DOHH2 (cell line): ENCODE results near the gene DEUP1.

Source experiments
- H3F3A ChIP-seq: fragments of 200-600 bp; sonication (generic), shearing (Covaris generic); 2 replicates; pipeline ENCODE4 v1.6.0; 2016; ENCODE audit warnings: antibody characterized with exemption, mild to moderate bottlenecking; ENCODE audit not compliant: control insufficient read depth, insufficient read depth
- H3K27ac ChIP-seq: fragments of 200-600 bp; sonication (generic); 2 replicates; pipeline ENCODE4 v1.5.1; 2014; ENCODE audit warnings: low read depth, mild to moderate bottlenecking, low read length, moderate library complexity
- H3K27me3 ChIP-seq: fragments of 200-600 bp; sonication (generic); 2 replicates; pipeline ENCODE4 v1.6.1; 2014; ENCODE audit warnings: mild to moderate bottlenecking, low read length, mixed read lengths; ENCODE audit not compliant: control insufficient read depth
- H3K36me3 ChIP-seq: fragments of 200-600 bp; sonication (generic); 2 replicates; pipeline ENCODE4 v1.6.1; 2014; ENCODE audit warnings: mild to moderate bottlenecking, low read length, moderate library complexity, mixed read lengths; ENCODE audit not compliant: control insufficient read depth
- H3K4me1 ChIP-seq: fragments of 200-600 bp; sonication (generic); 2 replicates; pipeline ENCODE4 v1.6.1; 2014; ENCODE audit warnings: mild to moderate bottlenecking, low read length, mixed read lengths; ENCODE audit not compliant: control insufficient read depth
- H3K4me2 ChIP-seq: fragments of 200-600 bp; sonication (generic); 2 replicates; pipeline ENCODE4 v1.6.0; 2014; ENCODE audit warnings: mild to moderate bottlenecking, low read length, moderate library complexity
- H3K4me3 ChIP-seq: fragments of 200-600 bp; sonication (generic); 2 replicates; pipeline ENCODE4 v1.5.1; 2014; ENCODE audit warnings: mild to moderate bottlenecking, low read length, mixed read lengths
- H3K79me2 ChIP-seq: fragments of 200-600 bp; sonication (generic); 2 replicates; pipeline ENCODE4 v1.6.1; 2014; ENCODE audit warnings: mild to moderate bottlenecking, low read length, mixed read lengths; ENCODE audit not compliant: control insufficient read depth
- H3K9me2 ChIP-seq: fragments of 200-600 bp; sonication (generic); replicated peaks from 2 replicates; pipeline ENCODE4 v1.6.1; 2014; ENCODE audit warnings: mild to moderate bottlenecking, low read length, mixed read lengths; ENCODE audit not compliant: control insufficient read depth
- H3K9me3 ChIP-seq: fragments of 200-600 bp; sonication (generic); 2 replicates; pipeline ENCODE4 v1.6.1; 2014; ENCODE audit warnings: antibody characterized with exemption, low read length, mixed read lengths; ENCODE audit not compliant: control insufficient read depth, insufficient read depth
- H4K20me1 ChIP-seq: fragments of 200-600 bp; sonication (generic); 2 replicates; pipeline ENCODE4 v1.6.0; 2014; ENCODE audit warnings: low read depth, mild to moderate bottlenecking, antibody characterized with exemption, low read length, moderate library complexity; ENCODE audit not compliant: control insufficient read depth, insufficient read depth
- EZH2phosphoT487 ChIP-seq: fragments of 200-600 bp; sonication (generic); IDR thresholded peaks from 2 replicates; pipeline ENCODE4 v1.6.1; 2017; ENCODE audit warnings: borderline replicate concordance, mild to moderate bottlenecking, antibody characterized with exemption, low read length, moderate library complexity, mixed read lengths
- TF ChIP-seq, protein P1 (sequence below): fragments of 200-600 bp; sonication (generic); IDR thresholded peaks from one replicate; pipeline ENCODE4 v1.5.1; 2014; ENCODE audit warnings: antibody characterized with exemption, mild to moderate bottlenecking, low read depth, low read length; ENCODE audit not compliant: poor library complexity, severe bottlenecking

The DEUP1 gene, protein sequence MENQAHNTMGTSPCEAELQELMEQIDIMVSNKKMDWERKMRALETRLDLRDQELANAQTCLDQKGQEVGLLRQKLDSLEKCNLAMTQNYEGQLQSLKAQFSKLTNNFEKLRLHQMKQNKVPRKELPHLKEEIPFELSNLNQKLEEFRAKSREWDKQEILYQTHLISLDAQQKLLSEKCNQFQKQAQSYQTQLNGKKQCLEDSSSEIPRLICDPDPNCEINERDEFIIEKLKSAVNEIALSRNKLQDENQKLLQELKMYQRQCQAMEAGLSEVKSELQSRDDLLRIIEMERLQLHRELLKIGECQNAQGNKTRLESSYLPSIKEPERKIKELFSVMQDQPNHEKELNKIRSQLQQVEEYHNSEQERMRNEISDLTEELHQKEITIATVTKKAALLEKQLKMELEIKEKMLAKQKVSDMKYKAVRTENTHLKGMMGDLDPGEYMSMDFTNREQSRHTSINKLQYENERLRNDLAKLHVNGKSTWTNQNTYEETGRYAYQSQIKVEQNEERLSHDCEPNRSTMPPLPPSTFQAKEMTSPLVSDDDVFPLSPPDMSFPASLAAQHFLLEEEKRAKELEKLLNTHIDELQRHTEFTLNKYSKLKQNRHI

DNA sequence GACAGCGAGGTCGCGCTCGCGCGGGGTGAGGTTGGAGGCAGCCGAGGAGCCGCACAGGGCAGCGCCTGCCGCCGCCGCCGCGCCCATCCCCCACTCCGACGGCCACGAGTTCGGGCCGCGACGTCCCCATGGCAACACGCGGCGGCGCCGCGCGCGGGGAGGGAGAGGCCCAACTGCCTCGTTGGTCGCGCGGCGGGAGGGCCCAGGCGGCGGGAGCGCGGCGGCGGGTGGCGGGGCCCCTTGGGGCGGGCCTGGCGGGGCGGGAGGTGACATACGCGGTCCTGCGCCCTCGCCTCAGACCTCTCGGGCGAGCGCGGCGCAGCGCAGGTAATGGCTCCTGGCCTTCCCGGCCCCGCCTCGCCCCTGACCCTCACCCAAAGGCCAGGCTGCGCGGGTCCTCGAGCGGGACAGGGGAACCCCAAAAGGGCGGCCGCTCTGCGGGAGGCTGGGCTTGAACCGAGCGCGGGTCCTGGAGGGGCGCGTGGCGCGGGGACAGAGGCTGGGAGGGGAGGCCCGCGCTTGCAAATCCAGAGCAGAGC, at the start of gene DEUP1:
DEUP1 (plus strand) TSS at position 297 of the 539 bp plus-strand sequence. CDS start 1,518 bp downstream, outside the sequence.
- no peak within 1 kb of the TSS for H3K27ac ChIP-seq
- no peaks in the 10 kb centered on the region for H3K9me3 ChIP-seq
- H3K4me2 ChIP-seq = no peak within 1 kb of the TSS
- no peaks in the 10 kb centered on the region for H3K36me3 ChIP-seq
- no peaks in the 10 kb centered on the region for H3K4me1 ChIP-seq
- no peaks in the 10 kb centered on the region for H4K20me1 ChIP-seq
- no peak within 1 kb of the TSS for H3K4me3 ChIP-seq
- no peaks in the 10 kb centered on the region for H3F3A ChIP-seq
- no peaks in the 10 kb centered on the region for H3K27me3 ChIP-seq
- no peak for TF ChIP-seq EZH2phosphoT487
- TF ChIP-seq, protein P1, sequence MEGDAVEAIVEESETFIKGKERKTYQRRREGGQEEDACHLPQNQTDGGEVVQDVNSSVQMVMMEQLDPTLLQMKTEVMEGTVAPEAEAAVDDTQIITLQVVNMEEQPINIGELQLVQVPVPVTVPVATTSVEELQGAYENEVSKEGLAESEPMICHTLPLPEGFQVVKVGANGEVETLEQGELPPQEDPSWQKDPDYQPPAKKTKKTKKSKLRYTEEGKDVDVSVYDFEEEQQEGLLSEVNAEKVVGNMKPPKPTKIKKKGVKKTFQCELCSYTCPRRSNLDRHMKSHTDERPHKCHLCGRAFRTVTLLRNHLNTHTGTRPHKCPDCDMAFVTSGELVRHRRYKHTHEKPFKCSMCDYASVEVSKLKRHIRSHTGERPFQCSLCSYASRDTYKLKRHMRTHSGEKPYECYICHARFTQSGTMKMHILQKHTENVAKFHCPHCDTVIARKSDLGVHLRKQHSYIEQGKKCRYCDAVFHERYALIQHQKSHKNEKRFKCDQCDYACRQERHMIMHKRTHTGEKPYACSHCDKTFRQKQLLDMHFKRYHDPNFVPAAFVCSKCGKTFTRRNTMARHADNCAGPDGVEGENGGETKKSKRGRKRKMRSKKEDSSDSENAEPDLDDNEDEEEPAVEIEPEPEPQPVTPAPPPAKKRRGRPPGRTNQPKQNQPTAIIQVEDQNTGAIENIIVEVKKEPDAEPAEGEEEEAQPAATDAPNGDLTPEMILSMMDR = no peak
- H3K9me2 ChIP-seq = no peaks in the 10 kb centered on the region
- H3K79me2 ChIP-seq = no peaks in the 10 kb centered on the region

DNA sequence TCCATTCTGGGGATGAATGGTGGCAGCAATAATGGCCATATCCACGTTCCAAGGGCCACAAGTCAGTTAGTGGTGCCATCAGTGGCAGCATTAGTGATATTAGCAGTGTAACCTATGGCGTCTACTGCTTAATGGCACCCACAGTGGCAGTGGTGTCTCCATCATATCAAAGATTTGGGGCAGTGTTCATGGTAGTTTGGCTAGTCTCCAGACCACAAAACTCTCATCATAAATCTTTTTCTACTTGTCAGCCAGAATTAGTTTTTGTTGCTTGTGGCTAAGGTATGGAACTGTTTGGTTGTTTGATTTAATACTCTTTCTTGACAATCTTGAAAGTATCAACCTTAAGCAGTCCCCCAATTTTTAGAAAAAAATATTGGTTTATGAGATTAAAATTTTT, 45.1 kb upstream of the DEUP1 start:
- H3K9me3 ChIP-seq = no peaks in the 10 kb centered on the region
- no peaks in the 10 kb centered on the region for H3K79me2 ChIP-seq
- no peak overlapping the region for H3K4me3 ChIP-seq
- no peaks in the 10 kb centered on the region for H3K27me3 ChIP-seq
- H3K36me3 ChIP-seq = no peaks in the 10 kb centered on the region
- H3K27ac ChIP-seq = no peak overlapping the region
- H3K9me2 ChIP-seq = no peaks in the 10 kb centered on the region
- no peak overlapping the region for H3K4me2 ChIP-seq
- no peaks in the 10 kb centered on the region for H3F3A ChIP-seq
- H4K20me1 ChIP-seq = no peaks in the 10 kb centered on the region
- TF ChIP-seq, protein P1 = no peak
- TF ChIP-seq EZH2phosphoT487 = no peak
- H3K4me1 ChIP-seq = no peaks in the 10 kb centered on the region

DNA sequence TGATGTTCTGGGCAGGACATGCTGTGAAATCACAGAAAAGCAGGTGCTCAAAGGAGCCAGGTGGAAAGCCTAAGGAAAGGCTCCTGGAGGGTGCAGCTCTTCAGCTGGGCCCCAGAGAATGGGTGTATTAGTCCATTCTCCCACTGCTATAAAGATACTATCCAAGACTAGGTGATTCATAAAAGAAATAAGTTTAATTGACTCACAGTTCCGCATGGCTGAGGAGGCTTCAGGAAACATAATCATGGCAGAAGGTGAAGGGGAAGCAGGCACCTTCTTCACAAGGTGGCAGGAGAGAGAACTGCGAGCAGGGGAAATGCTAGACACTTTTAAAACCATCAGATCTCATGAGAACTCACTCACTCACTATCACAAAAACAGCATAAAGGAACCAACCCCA, 43.1 kb upstream of the DEUP1 start:
- no peaks in the 10 kb centered on the region for H3F3A ChIP-seq
- no peaks in the 10 kb centered on the region for H3K79me2 ChIP-seq
- no peaks in the 10 kb centered on the region for H3K4me1 ChIP-seq
- H3K36me3 ChIP-seq = no peaks in the 10 kb centered on the region
- H3K27ac ChIP-seq = no peak overlapping the region
- TF ChIP-seq, protein P1 = no peak
- TF ChIP-seq EZH2phosphoT487 = no peak
- H3K4me2 ChIP-seq = no peak overlapping the region
- H3K9me2 ChIP-seq = no peaks in the 10 kb centered on the region
- no peaks in the 10 kb centered on the region for H4K20me1 ChIP-seq
- no peak overlapping the region for H3K4me3 ChIP-seq
- no peaks in the 10 kb centered on the region for H3K27me3 ChIP-seq
- no peaks in the 10 kb centered on the region for H3K9me3 ChIP-seq
